ENCODE data around the gene INPP5D. TPM values are rescaled to one million over a fixed set of nuclear protein-coding genes. Genes with fewer than 3 reads are reported as not detected.

The INPP5D gene
- total and polyA plus RNA-seq, 2 of the 8 experiments (the other 6 are each of a cell fraction or from before 2014, with no cell fraction given): 4.5 to 7.1 TPM

GRCh38 chr2:233041722-233042323, 18.3 kb upstream of the INPP5D start (continued):
- no peak for TF ChIP-seq YY1 (IDR thresholded peaks at IDR 0.05; ENCODE audit: low read depth, low read length)

Measured in H1 (cell line).